Endothelial cell of umbilical vein (primary cell): ENCODE measurements around the gene FBLIM1.
A peak's percentile ranks its signal among the peaks of the same experiment; 100 is the strongest.

Experiments
- EZH2 ChIP-seq: IDR thresholded peaks from 2 replicates; pipeline ENCODE4 v1.6.1; 2012; ENCODE audit warnings: borderline replicate concordance, low read depth, mild to moderate bottlenecking, moderate library complexity, low read length, inconsistent platforms; ENCODE audit not compliant: severe bottlenecking
- FOS ChIP-seq: IDR thresholded peaks from 2 replicates; pipeline ENCODE4 v1.6.1; 2011; ENCODE audit warnings: mild to moderate bottlenecking, low read length, moderate library complexity, borderline replicate concordance; ENCODE audit not compliant: insufficient read depth
- GATA2 ChIP-seq: IDR thresholded peaks from 2 replicates; pipeline ENCODE4 v1.7.0; 2011; ENCODE audit warnings: low read depth, mild to moderate bottlenecking, moderate library complexity, mixed read lengths, low read length; ENCODE audit not compliant: insufficient read length, insufficient read depth
- JUN ChIP-seq: IDR thresholded peaks from 2 replicates; pipeline ENCODE4 v1.6.1; 2011; ENCODE audit warnings: borderline replicate concordance, low read depth; ENCODE audit not compliant: insufficient read length, insufficient read depth
- MYC ChIP-seq: IDR thresholded peaks from one replicate; pipeline ENCODE4 v1.6.1; 2011; ENCODE audit warnings: mild to moderate bottlenecking, low read depth, low read length
- POLR2A ChIP-seq: IDR thresholded peaks from 2 replicates; pipeline ENCODE4 v1.6.1; 2012; ENCODE audit warnings: low read depth, mild to moderate bottlenecking, control low read depth, low read length
- POLR2AphosphoS5 ChIP-seq: IDR thresholded peaks from 2 replicates; pipeline ENCODE4 v1.6.1; 2012; ENCODE audit warnings: low read depth, mild to moderate bottlenecking, control low read depth, low read length, moderate library complexity; ENCODE audit not compliant: insufficient read depth
- TF ChIP-seq, protein P1 (sequence below), 2 donors: IDR thresholded peaks; 1 replicate in 1 of 2; 2 replicates in 1 of 2; pipeline ENCODE4 v1.5.1; 2011; ENCODE audit warnings: low read length in 2 of 2, mild to moderate bottlenecking in 2 of 2, moderate library complexity in 2 of 2, control low read depth in 1 of 2, inconsistent platforms in 1 of 2, low read depth in 1 of 2; ENCODE audit not compliant: insufficient read depth in 1 of 2; ENCODE audit errors: extremely low read depth in 1 of 2
- TF ChIP-seq, protein P2 (sequence below): IDR thresholded peaks from 2 replicates; pipeline ENCODE4 v1.6.1; 2011; ENCODE audit not compliant: insufficient read depth, insufficient read length

DNA sequence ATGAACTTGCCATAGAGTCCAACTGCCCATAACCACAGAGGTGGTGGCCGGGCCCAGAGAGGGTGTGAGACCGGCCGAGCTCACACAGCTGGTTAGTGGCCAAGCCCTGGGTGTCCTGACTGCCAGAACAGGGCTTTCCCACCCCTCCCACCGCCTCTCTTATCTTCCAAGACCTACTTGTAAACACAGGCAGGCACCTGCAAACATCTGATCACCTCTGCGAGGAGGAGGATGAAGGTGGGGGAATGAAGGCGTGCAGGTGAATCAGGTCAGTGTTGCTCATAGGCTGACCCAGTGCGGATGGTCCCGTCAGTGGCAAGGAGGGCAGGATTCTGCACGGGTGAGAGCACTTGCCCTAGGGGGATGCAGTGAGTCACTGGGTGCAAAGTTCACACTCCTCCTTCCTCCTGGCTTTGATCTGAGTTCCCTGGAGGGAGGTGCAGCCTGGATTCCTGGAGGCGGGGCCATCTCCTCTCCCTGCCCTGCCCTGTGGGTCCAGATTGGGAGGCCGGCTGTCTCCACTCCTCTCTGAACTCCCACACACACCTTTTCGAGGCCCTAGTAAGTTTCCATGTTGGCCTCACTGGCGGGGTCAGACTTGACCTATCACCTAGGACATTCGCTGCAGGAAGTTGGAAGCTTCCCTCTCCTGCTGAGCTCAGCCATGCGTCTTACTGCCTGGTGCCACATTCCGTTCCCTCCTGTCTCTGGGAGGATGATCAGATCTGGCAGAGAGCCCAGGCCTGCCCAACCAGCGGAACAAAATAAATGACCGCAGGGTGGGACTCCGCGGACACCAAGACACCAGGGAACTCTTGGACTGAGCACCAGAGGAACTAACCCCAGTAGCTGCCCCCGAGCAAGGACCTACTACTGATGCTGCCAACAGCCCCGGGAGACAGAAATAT is 41.6 kb downstream of the FBLIM1 start:
- no peak for TF ChIP-seq POLR2AphosphoS5
- TF ChIP-seq, protein P1, sequence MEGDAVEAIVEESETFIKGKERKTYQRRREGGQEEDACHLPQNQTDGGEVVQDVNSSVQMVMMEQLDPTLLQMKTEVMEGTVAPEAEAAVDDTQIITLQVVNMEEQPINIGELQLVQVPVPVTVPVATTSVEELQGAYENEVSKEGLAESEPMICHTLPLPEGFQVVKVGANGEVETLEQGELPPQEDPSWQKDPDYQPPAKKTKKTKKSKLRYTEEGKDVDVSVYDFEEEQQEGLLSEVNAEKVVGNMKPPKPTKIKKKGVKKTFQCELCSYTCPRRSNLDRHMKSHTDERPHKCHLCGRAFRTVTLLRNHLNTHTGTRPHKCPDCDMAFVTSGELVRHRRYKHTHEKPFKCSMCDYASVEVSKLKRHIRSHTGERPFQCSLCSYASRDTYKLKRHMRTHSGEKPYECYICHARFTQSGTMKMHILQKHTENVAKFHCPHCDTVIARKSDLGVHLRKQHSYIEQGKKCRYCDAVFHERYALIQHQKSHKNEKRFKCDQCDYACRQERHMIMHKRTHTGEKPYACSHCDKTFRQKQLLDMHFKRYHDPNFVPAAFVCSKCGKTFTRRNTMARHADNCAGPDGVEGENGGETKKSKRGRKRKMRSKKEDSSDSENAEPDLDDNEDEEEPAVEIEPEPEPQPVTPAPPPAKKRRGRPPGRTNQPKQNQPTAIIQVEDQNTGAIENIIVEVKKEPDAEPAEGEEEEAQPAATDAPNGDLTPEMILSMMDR (IDR thresholded peaks at IDR 0.05; ENCODE audit: extremely low read depth in 1 of 2, insufficient read depth in 1 of 2, low read depth in 1 of 2, low read length in 2 of 2) = no peak
- TF ChIP-seq EZH2 = no peak
- TF ChIP-seq, protein P2, sequence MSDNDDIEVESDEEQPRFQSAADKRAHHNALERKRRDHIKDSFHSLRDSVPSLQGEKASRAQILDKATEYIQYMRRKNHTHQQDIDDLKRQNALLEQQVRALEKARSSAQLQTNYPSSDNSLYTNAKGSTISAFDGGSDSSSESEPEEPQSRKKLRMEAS = no peak
- no peak for TF ChIP-seq POLR2A
- TF ChIP-seq JUN = no peak
- peak; percentile 33 for TF ChIP-seq FOS
- no peak for TF ChIP-seq MYC
- TF ChIP-seq GATA2 = peak; percentile 74
